ENCODE data around the gene SIRPB1.

The SIRPB1 gene

GRCh38 chr20:1654996-1655395 is 35.2 kb upstream of the SIRPB1 start:
- Histone ChIP-seq H3K4me3 (ENCODE audit: low read depth, low read length) (no peak overlapping the region), H3K4me1 (no peaks in the 10 kb centered on the region), H3K9me3 (no peaks in the 10 kb centered on the region), H3K36me3 (no peaks in the 10 kb centered on the region), H3K27me3 (no peaks in the 10 kb centered on the region; the same call in 1 of the 2 replicates)
- DNase-seq, result no peak
- TF ChIP-seq CTCF (IDR thresholded peaks at IDR 0.05; ENCODE audit: low read depth, low read length), result no peak

GRCh38 chr20:1652960-1653359 is 33.2 kb upstream of the SIRPB1 start:
- DNase-seq, result no peak
- Histone ChIP-seq H3K4me3 (ENCODE audit: low read depth, low read length) (no peak overlapping the region), H3K36me3 (no peaks in the 10 kb centered on the region), H3K4me1 (no peaks in the 10 kb centered on the region), H3K27me3 (no peaks in the 10 kb centered on the region), H3K9me3 (no peaks in the 10 kb centered on the region)
- TF ChIP-seq CTCF (IDR thresholded peaks at IDR 0.05; ENCODE audit: low read depth, low read length), result no peak

DNA sequence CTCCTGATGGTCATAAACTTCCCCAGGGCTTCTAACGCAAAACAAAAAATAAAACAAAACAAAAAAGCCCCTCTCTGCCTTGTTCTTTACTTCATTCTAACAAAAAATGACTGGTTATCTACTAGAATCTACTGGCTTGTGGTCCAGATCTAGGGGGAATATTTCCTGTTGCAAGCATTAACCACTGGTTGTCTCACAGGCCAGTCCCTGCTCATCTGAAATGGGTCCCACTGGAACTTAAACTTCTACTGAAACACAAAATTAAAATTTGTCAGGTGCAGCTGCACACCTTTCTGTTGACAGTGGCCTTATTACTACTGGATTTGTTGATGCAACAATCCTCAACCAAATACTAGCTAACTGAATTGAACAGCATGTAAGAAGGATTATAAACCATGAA is 32.3 kb upstream of the SIRPB1 start:
- no peak for DNase-seq
- Histone ChIP-seq H3K9me3 (no peaks in the 10 kb centered on the region), H3K4me3 (ENCODE audit: low read depth, low read length) (no peak overlapping the region), H3K36me3 (no peaks in the 10 kb centered on the region), H3K4me1 (no peaks in the 10 kb centered on the region), H3K27me3 (no peaks in the 10 kb centered on the region)
- no peak for TF ChIP-seq CTCF (IDR thresholded peaks at IDR 0.05; ENCODE audit: low read depth, low read length)

DNA sequence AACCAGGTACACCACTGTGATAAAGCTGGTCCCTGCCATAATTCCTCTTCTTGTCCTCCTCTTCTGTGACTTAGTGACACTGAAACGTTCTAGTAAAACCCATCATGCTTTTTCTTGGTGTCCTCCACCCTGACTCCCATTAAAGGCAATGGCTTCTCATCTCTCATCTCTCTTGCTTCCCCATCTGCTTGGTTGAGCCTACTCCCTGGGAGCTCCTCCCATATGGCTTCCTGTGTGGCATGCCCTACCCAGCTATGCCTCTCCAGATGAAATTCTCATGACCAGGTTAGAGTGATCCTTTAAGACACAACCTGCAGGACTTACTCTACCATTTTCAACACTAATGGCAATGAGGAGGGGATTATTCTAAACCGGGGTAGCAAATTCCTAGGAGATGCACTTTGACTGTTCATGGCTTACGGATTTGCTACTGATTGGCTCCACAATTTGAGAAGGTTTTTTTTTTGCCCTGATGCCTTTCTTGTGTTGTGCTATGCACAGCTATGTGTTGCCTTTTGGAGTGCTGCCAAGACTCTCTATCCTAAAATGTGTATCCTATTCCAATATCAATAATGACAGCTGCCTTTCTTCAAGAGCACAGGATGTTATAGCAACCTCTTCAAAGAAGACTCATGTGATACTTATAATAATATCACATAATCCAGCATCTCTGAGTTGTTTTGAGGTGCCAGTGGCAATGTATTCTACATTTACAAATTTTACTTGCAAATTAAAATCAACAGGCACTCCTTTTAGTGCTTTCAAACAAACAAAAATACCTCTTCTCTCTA is 31.7 kb upstream of the SIRPB1 start:
- H3K4me1 ChIP-seq, result no peaks in the 10 kb centered on the region
- H3K27me3 ChIP-seq, result no peaks in the 10 kb centered on the region
- no peaks in the 10 kb centered on the region for H3K36me3 ChIP-seq
- no peak overlapping the region for H3K4me3 ChIP-seq (ENCODE audit: low read depth, low read length)
- no peaks in the 10 kb centered on the region for H3K9me3 ChIP-seq
- no peak for DNase-seq
- no peak for TF ChIP-seq CTCF (IDR thresholded peaks at IDR 0.05; ENCODE audit: low read depth, low read length)

DNA sequence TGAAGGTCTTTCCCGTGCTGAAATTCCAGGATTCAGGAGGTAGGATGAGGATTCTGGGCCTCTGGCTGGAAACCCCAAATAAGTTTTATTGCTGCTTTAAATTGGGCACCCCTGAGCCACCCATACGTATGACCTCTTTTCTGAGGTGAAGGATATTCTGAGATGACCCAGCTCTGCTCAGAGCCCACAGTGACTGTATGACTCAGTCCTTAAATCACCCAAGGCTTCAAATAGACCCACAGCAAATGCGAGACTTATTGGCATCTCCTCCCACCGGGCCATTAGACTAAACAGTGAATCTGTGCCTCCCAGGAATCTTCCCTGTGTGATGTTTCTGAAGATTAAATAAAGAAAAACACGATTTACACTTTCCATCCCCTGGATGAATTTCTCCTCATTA is 28.3 kb upstream of the SIRPB1 start:
- H3K9me3 ChIP-seq, result no peaks in the 10 kb centered on the region
- no peak for DNase-seq
- no peak for TF ChIP-seq CTCF (IDR thresholded peaks at IDR 0.05; ENCODE audit: low read depth, low read length)
- no peaks in the 10 kb centered on the region for H3K4me1 ChIP-seq
- no peak overlapping the region for H3K4me3 ChIP-seq (ENCODE audit: low read depth, low read length)
- no peaks in the 10 kb centered on the region for H3K27me3 ChIP-seq
- no peaks in the 10 kb centered on the region for H3K36me3 ChIP-seq

DNA sequence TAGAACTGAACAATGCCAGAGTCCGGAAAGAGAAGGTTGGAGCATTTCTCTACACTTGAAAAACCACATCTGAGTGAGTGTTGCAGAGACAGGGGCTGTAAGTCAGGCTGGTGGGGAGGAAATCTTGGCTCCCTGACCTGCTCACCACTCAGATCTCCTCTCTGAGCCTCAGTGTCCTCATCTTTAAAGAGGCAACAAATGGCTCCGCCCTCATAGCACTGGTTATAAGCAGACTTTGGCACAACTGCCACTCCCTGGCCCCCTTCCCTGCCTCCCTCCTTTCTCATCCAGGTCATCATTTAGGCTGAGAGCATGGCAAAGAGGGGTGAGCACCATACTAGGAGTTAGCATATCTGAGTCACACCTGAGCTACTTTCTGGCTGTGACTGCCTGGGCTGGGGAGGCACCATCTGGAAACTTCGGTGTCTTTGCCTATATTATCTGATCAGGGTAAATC is 27.2 kb upstream of the SIRPB1 start:
- Histone ChIP-seq H3K4me1 (no peaks in the 10 kb centered on the region), H3K4me3 (ENCODE audit: low read depth, low read length) (no peak overlapping the region), H3K27me3 (0 out of 2 replicates have a peak, but pooled peaks cover 3% of the 10 kb centered on the region), H3K9me3 (no peaks in the 10 kb centered on the region), H3K36me3 (no peaks in the 10 kb centered on the region)
- DNase-seq, result no peak
- no peak for TF ChIP-seq CTCF (IDR thresholded peaks at IDR 0.05; ENCODE audit: low read depth, low read length)
